ENCODE results near the gene OR6B2.
"Not testable (repeated sequence)": the region's sequence is repeated elsewhere in the genome, so short reads cannot be mapped to it uniquely, and the experiment has no call there.

Gene OR6B2

GRCh38 chr2:240053173-240054155, 23.2 kb upstream of the OR6B2 start, which contains the start of gene OR6B3:
Gene OR6B3, minus strand, starts transcription at chr2:240053521.
- in situ Hi-C loops (cut with MboI; ENCODE audit: low sequenced_read_pairs, unreplicated experiment) = no loop called here
- DNase-seq (ENCODE audit: low spot score) = no peak
- no peak for TF ChIP-seq CTCF (IDR thresholded peaks at IDR 0.05; ENCODE audit: borderline replicate concordance, control extremely low read depth, extremely low read depth, insufficient read depth, missing control alignments)

GRCh38 chr2:240052524-240052923, 22.3 kb upstream of the OR6B2 start:
- DNase-seq (ENCODE audit: low spot score) = no peak
- TF ChIP-seq CTCF (IDR thresholded peaks at IDR 0.05; ENCODE audit: borderline replicate concordance, control extremely low read depth, extremely low read depth, insufficient read depth, missing control alignments) = no peak
- in situ Hi-C loops (cut with MboI; ENCODE audit: low sequenced_read_pairs, unreplicated experiment) = no loop called here

- no peak for TF ChIP-seq CTCF (IDR thresholded peaks at IDR 0.05; ENCODE audit: borderline replicate concordance, control extremely low read depth, extremely low read depth, insufficient read depth, missing control alignments)
- no peak for DNase-seq (ENCODE audit: low spot score)
Observed at GRCh38 chr2:240051697-240052096, 21.5 kb upstream of the OR6B2 start.

GRCh38 chr2:240050278-240050677, 20.0 kb upstream of the OR6B2 start:
- DNase-seq (ENCODE audit: low spot score) = no peak
- TF ChIP-seq CTCF (IDR thresholded peaks at IDR 0.05; ENCODE audit: borderline replicate concordance, control extremely low read depth, extremely low read depth, insufficient read depth, missing control alignments) = no peak
- in situ Hi-C loops (cut with MboI; ENCODE audit: low sequenced_read_pairs, unreplicated experiment) = no loop called here

More at GRCh38 chr2:240051697-240052096, 21.5 kb upstream of the OR6B2 start:
- in situ Hi-C loops (cut with MboI; ENCODE audit: low sequenced_read_pairs, unreplicated experiment) = no loop called here

GRCh38 chr2:240048237-240048636, 18.0 kb upstream of the OR6B2 start:
- no peak for TF ChIP-seq CTCF (IDR thresholded peaks at IDR 0.05; ENCODE audit: borderline replicate concordance, control extremely low read depth, extremely low read depth, insufficient read depth, missing control alignments)
- DNase-seq (ENCODE audit: low spot score) = no peak
- in situ Hi-C loops (cut with MboI; ENCODE audit: low sequenced_read_pairs, unreplicated experiment) = no loop called here

GRCh38 chr2:240045098-240045497, 14.9 kb upstream of the OR6B2 start:
- in situ Hi-C loops (cut with MboI; ENCODE audit: low sequenced_read_pairs, unreplicated experiment) = no loop called here
- TF ChIP-seq CTCF (IDR thresholded peaks at IDR 0.05; ENCODE audit: borderline replicate concordance, control extremely low read depth, extremely low read depth, insufficient read depth, missing control alignments) = no peak
- DNase-seq (ENCODE audit: low spot score) = no peak

- in situ Hi-C loops (cut with MboI; ENCODE audit: low sequenced_read_pairs, unreplicated experiment); DNase-seq (ENCODE audit: low spot score): not testable (repeated sequence)
Observed at GRCh38 chr2:240044096-240044495, 13.9 kb upstream of the OR6B2 start.

All from GM13976 (cell line).